T-helper 1 cell (primary cell): Measurements from ENCODE around the gene CLRN1.
"Not testable (repeated sequence)": the region's sequence is repeated elsewhere in the genome, so short reads cannot be mapped to it uniquely, and the experiment has no call there.

ENCODE experiments used
- DNase-seq, 5 donors: peaks; one replicate each; pipeline ENCODE4 v3.0.0-alpha.2; 2012 to 2020
- total RNA-seq, 4 donors: gene quantifications; one replicate each; lab custom pipeline; 2026; lab: John Stamatoyannopoulos, UW

The CLRN1 gene
- 0 reads per million in 4 donors for total RNA-seq

- DNase-seq = no peak
These were observed at the start of gene CLRN1 for GRCh38 chr3:150972366-150973071. Gene CLRN1, minus strand, starts transcription at chr3:150972727. Its CDS starts 19 bp downstream, at chr3:150972708.

GRCh38 chr3:151016478-151016795 lies 43.9 kb upstream of the CLRN1 start:
- no peak for DNase-seq

- DNase-seq = no peak
These were observed 43.4 kb upstream of the CLRN1 start for GRCh38 chr3:151015767-151016477.

- DNase-seq = no peak
These were observed 42.7 kb upstream of the CLRN1 start for GRCh38 chr3:151015181-151015580.

- no peak for DNase-seq
These were observed 42.0 kb upstream of the CLRN1 start for GRCh38 chr3:151014501-151015018.

- DNase-seq = no peak
These were observed 40.2 kb upstream of the CLRN1 start for GRCh38 chr3:151012753-151013152.

GRCh38 chr3:151011427-151011826 lies 38.9 kb upstream of the CLRN1 start:
- DNase-seq = no peak

GRCh38 chr3:151009981-151010380 lies 37.5 kb upstream of the CLRN1 start:
- DNase-seq = no peak

GRCh38 chr3:151009430-151009829 lies 36.9 kb upstream of the CLRN1 start:
- DNase-seq = no peak

GRCh38 chr3:151008699-151009098 lies 36.2 kb upstream of the CLRN1 start:
- no peak for DNase-seq

GRCh38 chr3:151003768-151004134 lies 31.2 kb upstream of the CLRN1 start:
- DNase-seq = no peak

GRCh38 chr3:151003029-151003767 lies 30.7 kb upstream of the CLRN1 start:
- no peak for DNase-seq

GRCh38 chr3:151002003-151002981 lies 29.8 kb upstream of the CLRN1 start:
- no peak for DNase-seq

GRCh38 chr3:150998996-150999395 lies 26.5 kb upstream of the CLRN1 start:
- no peak for DNase-seq

- no peak for DNase-seq
These were observed 24.2 kb upstream of the CLRN1 start for GRCh38 chr3:150996731-150997130.

GRCh38 chr3:150995510-150995909 lies 23.0 kb upstream of the CLRN1 start:
- no peak for DNase-seq

GRCh38 chr3:150989208-150989607 lies 16.7 kb upstream of the CLRN1 start:
- DNase-seq = no peak

GRCh38 chr3:150988395-150988794 lies 15.9 kb upstream of the CLRN1 start:
- DNase-seq = not testable (repeated sequence)

- DNase-seq = no peak
These were observed 13.2 kb upstream of the CLRN1 start for GRCh38 chr3:150985711-150986110.

GRCh38 chr3:150984066-150984465 lies 11.5 kb upstream of the CLRN1 start:
- DNase-seq = no peak

- no peak for DNase-seq
These were observed 6.1 kb upstream of the CLRN1 start for GRCh38 chr3:150978566-150979148.

- DNase-seq = no peak
These were observed 3.5 kb upstream of the CLRN1 start for GRCh38 chr3:150975992-150976368.
